Stimulated activated CD4-positive, alpha-beta T cell treated with anti-CD3 and anti-CD28 coated beads, Interleukin-2, amount 100 ng/mL, for 48 hours (primary cell): Measurements from ENCODE around the gene KLF7.
"Not testable (repeated sequence)": the region's sequence is repeated elsewhere in the genome, so short reads cannot be mapped to it uniquely, and the experiment has no call there.

Source experiments
- DNase-seq, 2 donors: peaks; one replicate each; pipeline ENCODE4 v3.0.0-alpha.2; 2020

KLF7 gene

DNA sequence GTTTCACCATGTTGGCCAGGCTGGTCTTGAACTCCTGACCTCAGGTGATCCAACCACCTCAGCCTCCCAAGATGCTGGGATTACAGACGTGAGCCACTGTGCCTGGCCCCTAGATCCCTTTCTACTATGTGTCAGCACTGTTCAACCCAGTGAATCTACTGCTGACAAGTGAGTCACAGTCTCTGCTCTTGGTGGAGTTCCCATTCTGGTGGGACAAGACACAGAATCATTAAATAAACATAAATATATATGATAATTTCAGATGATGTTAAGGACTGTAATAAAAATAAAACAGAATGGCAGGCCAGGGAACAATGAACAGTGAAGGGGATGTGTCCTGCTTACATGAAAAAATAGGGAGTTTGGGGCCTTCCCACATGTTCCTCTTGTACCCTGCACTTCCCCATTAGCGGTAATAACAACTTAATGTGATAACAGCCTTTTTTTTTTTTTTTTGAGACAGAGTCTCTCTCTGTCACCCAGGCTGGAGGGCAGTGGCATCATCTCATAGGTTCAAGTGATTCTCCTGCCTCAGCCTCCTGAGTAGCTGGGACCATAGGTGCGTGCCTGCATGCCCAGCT, 114.3 kb downstream of the KLF7 start:
- DNase-seq: no peak

- DNase-seq: no peak
Observed at GRCh38 chr2:207049122-207049521, 116.6 kb downstream of the KLF7 start.

GRCh38 chr2:207048416-207048815, 117.3 kb downstream of the KLF7 start:
- no peak for DNase-seq

GRCh38 chr2:207046724-207047123, 119.0 kb downstream of the KLF7 start:
- peak in 1 of 2 donors; percentile 12 for DNase-seq

GRCh38 chr2:207045531-207045930, 120.2 kb downstream of the KLF7 start:
- no peak for DNase-seq

DNA sequence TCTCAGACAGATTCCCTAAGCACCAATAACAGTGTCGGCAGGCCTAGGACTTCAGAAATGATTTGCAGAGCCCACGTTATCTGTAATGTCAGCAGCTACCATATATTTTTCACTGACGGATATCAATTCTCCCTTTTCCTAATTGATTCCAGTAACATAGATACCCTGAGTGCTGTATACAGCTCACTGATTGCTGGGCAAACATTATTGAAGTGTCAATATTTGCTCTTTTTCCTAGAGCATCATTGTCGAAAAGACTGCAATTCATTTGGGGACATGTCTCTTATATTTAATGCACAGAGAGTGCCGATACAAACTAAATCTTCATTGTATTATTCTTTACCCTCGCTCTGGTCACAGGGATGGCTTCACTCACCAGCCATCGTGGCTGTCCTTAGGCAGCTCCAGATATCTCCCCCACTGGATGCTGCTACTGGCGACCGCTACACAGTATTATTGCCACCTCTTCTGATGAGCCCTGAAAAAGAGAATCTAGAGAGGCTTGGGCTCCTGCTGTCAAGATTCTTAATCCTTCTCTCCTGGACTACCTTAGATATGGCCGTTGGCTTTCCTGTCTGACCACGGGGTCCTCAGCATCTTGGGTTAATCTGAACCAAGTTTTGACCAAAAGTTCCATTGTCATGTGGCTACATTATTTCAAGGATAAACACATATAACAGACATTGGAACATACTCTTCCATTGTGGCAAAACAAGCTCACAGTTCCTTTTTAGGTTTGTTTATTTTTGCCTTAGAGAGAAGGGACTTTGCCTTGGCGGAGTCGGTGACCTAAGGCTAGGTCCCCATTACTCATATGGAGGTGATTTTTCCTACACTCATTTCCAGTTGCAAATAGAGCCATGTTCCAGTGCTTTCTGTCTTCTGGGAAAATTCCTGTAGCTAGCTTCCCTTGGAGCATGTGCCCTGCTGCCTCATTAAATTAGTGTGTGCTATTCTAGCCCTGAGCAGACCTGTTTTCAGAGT, 121.1 kb downstream of the KLF7 start:
- DNase-seq: no peak

DNA sequence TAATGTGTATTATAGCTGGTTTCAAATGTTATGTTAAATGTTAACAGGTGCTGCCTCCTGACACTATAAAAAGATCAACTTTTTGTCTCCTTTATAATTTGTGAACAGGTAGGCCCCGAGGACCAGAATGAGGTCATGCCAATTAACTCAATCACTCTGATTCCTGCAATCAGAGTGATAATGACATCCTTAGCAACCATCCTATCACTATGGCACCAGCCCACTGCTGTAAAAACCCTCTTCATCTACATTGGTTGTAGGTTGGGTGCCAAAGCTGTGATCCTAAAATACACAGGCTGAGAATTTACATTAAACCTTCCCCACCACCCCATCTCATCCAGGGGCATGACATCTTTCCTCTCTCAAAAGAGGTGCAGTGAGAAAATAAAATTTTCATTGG, 122.9 kb downstream of the KLF7 start:
- no peak for DNase-seq

GRCh38 chr2:207041786-207042554, 123.8 kb downstream of the KLF7 start:
- DNase-seq: no peak

DNA sequence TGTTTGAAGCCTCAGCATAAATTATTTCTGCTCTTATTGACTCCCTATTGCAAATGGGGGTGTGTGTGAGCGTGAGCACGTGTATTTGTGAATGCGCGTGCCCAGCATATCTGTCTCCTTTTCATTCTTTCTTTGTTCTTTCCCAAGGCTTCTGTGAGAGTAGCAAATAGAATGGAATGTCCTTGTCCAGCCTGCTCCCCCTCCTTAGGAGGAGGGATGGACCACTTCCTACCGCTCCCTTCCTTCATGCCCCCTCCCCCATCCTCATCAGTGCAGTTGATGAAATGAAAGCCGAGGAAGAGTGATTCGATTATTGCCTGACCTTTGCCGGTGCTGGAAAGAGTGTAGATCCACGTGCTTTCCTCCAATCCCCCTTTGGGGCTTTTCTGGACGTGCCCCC, 124.5 kb downstream of the KLF7 start:
- DNase-seq: no peak

- no peak for DNase-seq
Observed at GRCh38 chr2:207040696-207041095, 125.1 kb downstream of the KLF7 start.

DNA sequence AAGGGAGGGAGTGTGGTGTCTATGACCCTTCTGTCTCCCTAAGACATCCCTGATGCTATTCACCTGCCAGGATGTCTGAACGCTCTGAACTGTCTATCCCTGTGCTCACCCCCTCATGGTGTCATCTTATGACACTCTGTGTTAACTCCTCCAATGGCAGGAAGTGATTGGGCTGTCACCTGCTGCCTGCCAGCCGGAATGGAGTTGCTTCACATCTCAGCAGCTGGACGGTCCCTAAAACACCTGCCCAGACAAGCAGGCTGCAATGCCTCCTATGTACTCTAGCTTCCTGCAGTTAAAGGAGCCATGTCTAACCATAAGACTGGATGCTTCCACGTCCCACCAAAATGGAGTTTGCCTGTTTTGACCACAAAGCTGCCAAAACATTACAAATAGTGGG, 126.5 kb downstream of the KLF7 start:
- no peak for DNase-seq

DNA sequence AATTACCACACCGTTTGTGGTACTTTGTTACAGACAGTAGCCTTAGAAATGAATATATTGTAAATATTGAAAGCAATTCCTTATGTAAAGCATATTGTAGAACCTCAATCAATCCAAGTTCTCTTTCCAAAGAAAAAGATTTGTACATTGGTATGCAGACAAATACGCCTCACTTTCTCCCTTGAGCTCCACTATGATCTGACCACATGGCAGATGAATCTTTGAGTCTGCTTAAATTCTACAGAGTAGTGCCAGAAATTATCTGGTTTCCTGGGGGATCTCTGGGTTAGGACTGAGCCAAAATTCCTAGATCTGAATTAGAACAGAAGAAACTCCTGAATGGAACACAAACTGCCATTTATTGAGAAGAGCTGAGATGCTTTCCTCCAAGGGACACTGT, 127.4 kb downstream of the KLF7 start:
- no peak for DNase-seq

DNA sequence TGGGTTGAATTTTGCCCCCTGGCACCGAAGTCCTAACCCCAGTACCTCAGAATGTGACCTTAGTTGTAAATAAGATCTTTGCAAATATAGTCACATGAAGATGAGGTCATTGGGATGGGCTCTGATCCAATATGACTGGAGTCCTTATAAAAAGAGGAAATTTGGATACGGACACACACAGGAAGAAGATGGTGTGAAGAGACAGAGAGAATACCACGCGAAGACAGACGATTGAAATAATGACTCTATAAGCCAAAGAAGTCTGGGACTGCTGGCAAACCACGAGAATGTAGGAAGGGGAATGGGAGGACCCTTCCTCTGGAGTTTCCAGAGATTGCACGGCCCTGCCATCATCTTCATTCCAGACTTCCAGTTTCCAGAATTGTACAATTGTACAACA, 127.9 kb downstream of the KLF7 start:
- no peak for DNase-seq

DNA sequence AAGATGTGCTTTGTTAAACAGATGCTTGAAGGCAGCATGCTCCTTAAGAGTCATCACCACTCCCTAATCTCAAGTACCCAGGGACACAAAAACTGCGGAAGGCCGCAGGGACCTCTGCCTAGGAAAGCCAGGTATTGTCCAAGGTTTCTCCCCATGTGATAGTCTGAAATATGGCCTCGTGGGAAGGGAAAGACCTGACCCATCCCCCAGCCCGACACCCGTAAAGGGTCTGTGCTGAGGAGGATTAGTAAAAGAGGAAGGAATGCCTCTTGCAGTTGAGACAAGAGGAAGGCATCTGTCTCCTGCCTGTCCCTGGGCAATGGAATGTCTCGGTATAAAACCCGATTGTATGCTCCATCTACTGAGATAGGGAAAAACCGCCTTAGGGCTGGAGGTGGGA, 128.7 kb downstream of the KLF7 start:
- DNase-seq: not testable (repeated sequence)

- no peak for DNase-seq
Observed at GRCh38 chr2:207035875-207036274, 129.9 kb downstream of the KLF7 start.

GRCh38 chr2:207032490-207032889, 133.3 kb downstream of the KLF7 start:
- DNase-seq: no peak
